ENCODE measurements around the gene SLC25A51.

GRCh38 chr9:37873955-37874354 is 30.0 kb downstream of the SLC25A51 start:
- TF ChIP-seq CTCF (IDR thresholded peaks at IDR 0.05) (no peak), POLR2A (IDR thresholded peaks at IDR 0.05) (no peak)

Data from testis (tissue), 2 donors.